Ishikawa (cell line): Measurements from ENCODE around the gene NT5DC3.

Experiments used
- EGR1 ChIP-seq: IDR thresholded peaks from 2 replicates; pipeline ENCODE4 v1.6.1; 2012
- TCF12 ChIP-seq: IDR thresholded peaks from 2 replicates; pipeline ENCODE4 v1.6.1; 2012; ENCODE audit warnings: low read depth

GRCh38 chr12:103799504-103799856 lies 41.6 kb downstream of the NT5DC3 start:
- TF ChIP-seq TCF12: no peak
- TF ChIP-seq EGR1: no peak
